Testis (tissue), 3 donors: ENCODE results near the gene WDR17. TPM values are rescaled to one million over a fixed set of nuclear protein-coding genes. Genes with fewer than 3 reads are reported as not detected.

Source experiments
- DNase-seq: peaks from one replicate; pipeline ENCODE4 v3.0.0-alpha.2; 2019
- H3K27ac ChIP-seq, 2 donors: fragments of 200-600 bp; sonication (generic); one replicate each; pipeline ENCODE4 v1.5.1; 2019
- H3K27me3 ChIP-seq: fragments of 200-600 bp; sonication (generic); one replicate; pipeline ENCODE4 v1.5.1; 2019
- H3K36me3 ChIP-seq: fragments of 200-600 bp; sonication (generic); one replicate; pipeline ENCODE4 v1.5.1; 2017; ENCODE audit warnings: low read depth; ENCODE audit errors: missing control alignments
- H3K4me1 ChIP-seq: fragments of 200-600 bp; sonication (generic); one replicate; pipeline ENCODE4 v1.5.1; 2019
- H3K4me3 ChIP-seq, 2 donors: fragments of 200-600 bp; sonication (generic); one replicate each; pipeline ENCODE4 v1.5.1; 2017 to 2019
- H3K9me3 ChIP-seq: fragments of 200-600 bp; sonication (generic); one replicate; pipeline ENCODE4 v1.5.1; 2017
- POLR2A ChIP-seq: fragments of 450-650 bp; IDR thresholded peaks from one replicate; pipeline ENCODE4 v1.6.1; 2017; ENCODE audit warnings: antibody characterized with exemption, mild to moderate bottlenecking, moderate library complexity
- WGBS, 2 donors: methylation state at CpG; one replicate each; pipeline ENCODE4 v1.1.5; 2018; 5-methylcytosine and 5-hydroxymethylcytosine counted together
- intact Hi-C: fragments of 100-400 bp; cut with DNase I; formaldehyde crosslinking; loops from one replicate; pipeline ENCODE4 v1.15.1; 2023; ENCODE audit warnings: low total_unique reads
- polyA plus RNA-seq: library from polyadenylated mRNA; stranded (reverse); fragments of 350-450 nt; fragmentation: Illumina TruSeq; extraction: RNeasy Lipid Tissue Mini Kit (QIAGEN cat#74804); gene quantifications from one replicate; pipeline ENCODE4 v1.2.3, GENCODE V29; 2014; ENCODE audit warnings: low read depth, low replicate concordance; ENCODE audit not compliant: insufficient read depth
- total RNA-seq, 2 donors: library from RNA; depleted of rRNA; stranded (reverse); fragments of >200 nt; gene quantifications; one replicate each; pipeline ENCODE4 v1.2.3, GENCODE V29; 2016
- TF ChIP-seq, protein P1 (sequence below), 3 experiments: fragments of 450-650 bp in 2 of 3; fragments of 200-600 bp in 1 of 3; sonication (generic) in 1 of 3; IDR thresholded peaks; one replicate each; pipeline ENCODE4 v1.5.1; 2016 to 2019; ENCODE audit warnings: antibody characterized with exemption in 3 of 3, mild to moderate bottlenecking in 2 of 3, moderate library complexity in 1 of 3

WDR17 gene
- total and polyA plus RNA-seq, 3 donors from 2014 or later, result 4.8 to 10.2 (median 9.3) TPM

DNA sequence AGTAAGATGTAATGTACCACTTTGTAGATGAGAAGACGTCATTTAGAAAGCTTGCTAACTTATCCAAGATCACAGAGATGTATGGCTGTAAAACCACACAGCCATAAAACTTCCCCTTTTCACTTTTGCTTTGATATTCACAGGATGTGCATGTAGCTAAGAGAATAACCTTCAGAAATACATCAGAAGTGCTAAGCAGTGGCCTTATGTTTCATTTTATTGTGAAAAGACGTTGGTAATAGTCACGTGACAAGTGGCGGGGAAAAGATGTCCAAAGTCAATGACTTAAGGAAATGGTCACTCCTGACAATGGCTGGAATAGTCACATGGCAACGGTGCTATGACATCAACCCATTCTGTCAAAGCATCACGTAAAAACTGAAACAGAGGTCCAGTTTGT is 12.9 kb upstream of the WDR17 start:
- Histone ChIP-seq H3K4me3 (no peak overlapping the region), H3K27ac (no peak overlapping the region), H3K9me3 (no peaks in the 10 kb centered on the region), H3K4me1 (no peaks in the 10 kb centered on the region), H3K27me3 (no peaks in the 10 kb centered on the region), H3K36me3 (no peaks in the 10 kb centered on the region)
- TF ChIP-seq, protein P1, sequence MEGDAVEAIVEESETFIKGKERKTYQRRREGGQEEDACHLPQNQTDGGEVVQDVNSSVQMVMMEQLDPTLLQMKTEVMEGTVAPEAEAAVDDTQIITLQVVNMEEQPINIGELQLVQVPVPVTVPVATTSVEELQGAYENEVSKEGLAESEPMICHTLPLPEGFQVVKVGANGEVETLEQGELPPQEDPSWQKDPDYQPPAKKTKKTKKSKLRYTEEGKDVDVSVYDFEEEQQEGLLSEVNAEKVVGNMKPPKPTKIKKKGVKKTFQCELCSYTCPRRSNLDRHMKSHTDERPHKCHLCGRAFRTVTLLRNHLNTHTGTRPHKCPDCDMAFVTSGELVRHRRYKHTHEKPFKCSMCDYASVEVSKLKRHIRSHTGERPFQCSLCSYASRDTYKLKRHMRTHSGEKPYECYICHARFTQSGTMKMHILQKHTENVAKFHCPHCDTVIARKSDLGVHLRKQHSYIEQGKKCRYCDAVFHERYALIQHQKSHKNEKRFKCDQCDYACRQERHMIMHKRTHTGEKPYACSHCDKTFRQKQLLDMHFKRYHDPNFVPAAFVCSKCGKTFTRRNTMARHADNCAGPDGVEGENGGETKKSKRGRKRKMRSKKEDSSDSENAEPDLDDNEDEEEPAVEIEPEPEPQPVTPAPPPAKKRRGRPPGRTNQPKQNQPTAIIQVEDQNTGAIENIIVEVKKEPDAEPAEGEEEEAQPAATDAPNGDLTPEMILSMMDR (IDR thresholded peaks at IDR 0.05), result no peak
- TF ChIP-seq POLR2A, result no peak
- 67 to 76% methylated on average over 6 of the region's 6 CpGs for WGBS, 2 donors
- intact Hi-C loops, result no loop called here
- no peak for DNase-seq

DNA sequence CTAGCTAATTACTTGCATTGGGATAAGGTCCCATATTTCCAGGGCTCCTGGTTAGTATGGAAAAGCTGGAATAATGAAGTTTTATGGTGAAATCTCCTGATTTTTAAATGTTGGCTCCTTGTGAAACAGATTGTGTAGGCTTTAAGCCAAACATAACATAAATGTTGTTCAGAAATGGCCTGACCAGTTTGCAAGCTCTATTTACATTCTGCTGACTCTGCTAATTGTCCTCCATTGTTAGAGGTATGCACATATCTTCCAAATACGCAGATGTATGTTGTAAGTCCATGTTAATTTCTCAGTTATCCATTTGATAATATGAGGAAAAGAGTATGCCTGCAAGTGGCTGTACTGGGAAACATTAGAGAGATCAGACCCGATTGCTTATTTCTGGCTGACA is 11.9 kb upstream of the WDR17 start:
- TF ChIP-seq, protein P1 (IDR thresholded peaks at IDR 0.05), result no peak
- no peak for TF ChIP-seq POLR2A
- DNase-seq, result no peak
- H3K36me3 ChIP-seq, result no peaks in the 10 kb centered on the region
- H3K27me3 ChIP-seq, result no peaks in the 10 kb centered on the region
- intact Hi-C loops, result no loop called here
- no peaks in the 10 kb centered on the region for H3K9me3 ChIP-seq
- H3K27ac ChIP-seq, result no peak overlapping the region
- 56 to 58% methylated on average over 2 of the region's 2 CpGs for WGBS, 2 donors
- no peak overlapping the region for H3K4me3 ChIP-seq
- no peaks in the 10 kb centered on the region for H3K4me1 ChIP-seq

DNA sequence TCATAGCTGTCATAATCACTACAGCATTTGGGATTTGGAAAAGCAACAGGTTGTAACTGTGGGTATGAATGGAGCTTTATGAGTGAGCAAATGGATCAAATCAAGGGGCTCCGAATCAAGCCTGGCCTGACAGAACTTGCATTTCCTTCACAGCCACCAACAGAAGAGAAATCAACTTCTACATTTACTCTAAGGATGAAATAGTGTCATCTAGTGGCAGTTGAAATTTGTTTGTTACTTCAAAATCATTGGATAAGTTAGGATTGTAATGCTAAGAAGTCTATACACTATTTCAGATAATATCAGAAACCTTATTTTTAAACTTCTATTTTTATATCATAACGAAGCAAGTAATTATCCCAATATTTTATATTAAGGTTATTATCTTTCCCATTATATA is 10.7 kb upstream of the WDR17 start:
- TF ChIP-seq POLR2A, result no peak
- TF ChIP-seq, protein P1 (IDR thresholded peaks at IDR 0.05), result no peak
- WGBS, 2 donors, result 62 to 75% methylated on average over 2 of the region's 2 CpGs
- Histone ChIP-seq H3K27me3 (no peaks in the 10 kb centered on the region), H3K27ac (no peak overlapping the region), H3K36me3 (no peaks in the 10 kb centered on the region), H3K4me3 (no peak overlapping the region), H3K9me3 (no peaks in the 10 kb centered on the region), H3K4me1 (no peaks in the 10 kb centered on the region)
- intact Hi-C loops, result no loop called here
- DNase-seq, result no peak

DNA sequence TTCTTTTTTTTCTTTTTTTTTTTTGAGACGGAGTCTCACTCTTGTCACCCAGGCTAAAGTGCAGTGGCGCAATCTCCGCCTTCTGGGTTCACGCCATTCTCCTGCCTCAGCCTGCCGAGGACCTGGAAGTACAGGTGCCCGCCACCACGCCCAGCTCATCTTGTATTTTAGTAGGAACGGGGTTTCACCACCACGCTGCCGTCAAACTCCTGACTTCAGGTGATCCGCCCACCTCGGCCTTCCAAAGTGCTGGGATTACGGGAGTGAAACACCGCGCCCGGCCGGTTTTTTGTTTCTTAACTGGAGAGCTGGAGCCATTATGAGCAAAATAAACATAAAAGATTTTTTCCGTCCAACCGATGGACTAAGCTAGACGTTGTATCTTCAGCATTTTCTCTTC is 1.9 kb upstream of the WDR17 start:
- Histone ChIP-seq H3K36me3 (no peaks in the 10 kb centered on the region), H3K27ac (no peak overlapping the region), H3K4me3 (no peak overlapping the region), H3K4me1 (no peaks in the 10 kb centered on the region), H3K27me3 (no peaks in the 10 kb centered on the region), H3K9me3 (no peaks in the 10 kb centered on the region)
- no peak for TF ChIP-seq POLR2A
- TF ChIP-seq, protein P1 (IDR thresholded peaks at IDR 0.05), result no peak
- intact Hi-C loops, result no loop called here
- WGBS, 2 donors, result 60 to 63% methylated on average over 20 of the region's 20 CpGs
- peak; percentile 24 for DNase-seq

DNA sequence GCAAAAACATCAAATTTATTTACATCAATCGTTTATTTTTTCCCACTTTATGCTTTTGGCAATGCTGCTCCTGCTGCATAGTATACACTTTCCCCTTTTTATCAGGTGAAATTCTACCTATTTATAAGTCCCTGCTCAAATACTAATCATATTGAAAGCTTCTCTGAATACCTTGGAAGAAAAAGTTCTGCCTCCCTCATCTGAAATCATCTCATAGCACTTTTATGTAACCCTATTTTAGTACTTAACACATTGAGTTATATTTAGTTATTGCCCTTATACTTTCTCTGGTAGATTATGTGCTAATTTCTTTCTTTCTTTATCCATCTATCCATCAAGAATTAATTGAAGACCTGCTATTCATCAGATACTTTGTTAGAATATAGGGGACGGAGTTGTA is 1.1 kb upstream of the WDR17 start:
- 56 to 84% methylated on average over 2 of the region's 2 CpGs for WGBS, 2 donors
- Histone ChIP-seq H3K27ac (no peak overlapping the region), H3K4me1 (no peaks in the 10 kb centered on the region), H3K9me3 (no peaks in the 10 kb centered on the region), H3K4me3 (no peak overlapping the region), H3K27me3 (no peaks in the 10 kb centered on the region), H3K36me3 (no peaks in the 10 kb centered on the region)
- DNase-seq, result no peak
- intact Hi-C loops, result no loop called here
- TF ChIP-seq, protein P1 (IDR thresholded peaks at IDR 0.05), result no peak
- TF ChIP-seq POLR2A, result no peak
